NOMO-1 (cell line): ENCODE data around the gene CDON.
"Not testable (repeated sequence)": the region's sequence is repeated elsewhere in the genome, so short reads cannot be mapped to it uniquely, and the experiment has no call there.

ENCODE experiments used
- DNase-seq, 2 experiments: peaks; one replicate each; lab custom pipeline; 2025; ENCODE audit not compliant: unreplicated experiment in 2 of 2; lab: John Stamatoyannopoulos, UW

Gene CDON

GRCh38 chr11:126051117-126051516, 11.5 kb downstream of the CDON start:
- no peak for DNase-seq

DNA sequence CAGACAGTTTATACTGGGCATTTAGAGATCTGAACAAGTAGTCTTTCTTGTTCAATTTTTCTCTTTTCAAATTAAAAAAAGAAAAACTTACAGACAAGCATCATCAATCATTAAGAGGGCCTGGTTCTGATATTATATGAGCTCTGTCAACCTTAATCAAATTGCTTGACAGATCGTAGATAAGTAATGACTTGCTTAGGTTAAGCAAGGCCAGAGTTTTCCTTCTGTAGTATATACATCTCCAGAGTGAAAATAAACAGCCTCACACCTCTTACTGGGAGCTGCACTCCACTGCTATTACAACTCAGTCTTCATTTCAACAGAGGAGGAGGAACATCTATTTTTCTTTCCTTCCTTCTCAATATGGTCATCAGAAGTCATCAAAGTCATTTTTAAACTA, 13.5 kb downstream of the CDON start:
- DNase-seq: no peak

DNA sequence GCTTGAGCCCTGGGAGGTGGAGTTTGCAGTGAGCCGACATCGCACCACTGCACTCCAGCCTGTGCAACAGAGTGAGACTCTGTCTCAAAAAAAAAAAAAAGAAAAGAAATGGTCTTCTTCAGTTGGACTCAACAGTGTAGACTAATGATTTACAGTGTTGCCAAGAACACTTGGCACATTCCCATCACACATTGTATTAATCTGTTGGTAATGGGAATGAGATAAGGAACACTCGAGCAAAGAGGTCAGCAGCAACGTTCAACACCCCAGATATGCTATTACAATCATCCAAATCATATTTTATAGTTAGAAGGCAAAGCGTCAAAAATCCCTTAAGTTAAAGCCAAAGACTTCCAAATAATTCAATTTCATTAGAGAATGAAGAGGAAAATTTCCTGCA, 14.5 kb downstream of the CDON start:
- DNase-seq: no peak

DNA sequence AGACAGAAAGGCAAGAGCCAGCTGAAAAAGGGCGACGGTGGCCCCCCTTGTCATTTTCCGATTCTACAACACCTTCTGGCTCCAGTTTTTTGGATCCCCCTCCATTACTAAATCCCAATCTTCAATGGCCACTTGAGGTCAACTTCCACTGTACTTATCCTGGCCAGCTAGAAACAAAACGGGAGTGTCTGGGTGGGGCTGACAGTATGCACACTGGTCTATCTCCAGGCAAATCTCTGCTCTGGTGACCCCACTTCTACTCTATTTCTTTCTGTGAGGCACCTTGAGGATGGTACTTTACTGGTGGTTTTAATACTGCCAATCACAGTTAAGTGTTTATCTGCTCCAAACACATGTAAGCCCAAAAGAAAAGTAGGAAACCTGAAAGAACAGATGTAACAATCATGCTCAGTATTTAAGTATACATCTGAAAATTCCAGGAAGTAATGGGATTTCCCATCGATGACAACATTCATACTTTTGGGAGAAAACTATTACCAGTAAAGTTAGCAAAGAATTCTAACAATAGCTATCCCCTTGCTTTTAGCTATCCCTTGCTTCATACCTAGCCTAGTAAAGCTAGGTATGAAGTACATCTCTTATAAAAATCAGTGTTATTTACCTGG, 16.0 kb downstream of the CDON start:
- no peak for DNase-seq

DNA sequence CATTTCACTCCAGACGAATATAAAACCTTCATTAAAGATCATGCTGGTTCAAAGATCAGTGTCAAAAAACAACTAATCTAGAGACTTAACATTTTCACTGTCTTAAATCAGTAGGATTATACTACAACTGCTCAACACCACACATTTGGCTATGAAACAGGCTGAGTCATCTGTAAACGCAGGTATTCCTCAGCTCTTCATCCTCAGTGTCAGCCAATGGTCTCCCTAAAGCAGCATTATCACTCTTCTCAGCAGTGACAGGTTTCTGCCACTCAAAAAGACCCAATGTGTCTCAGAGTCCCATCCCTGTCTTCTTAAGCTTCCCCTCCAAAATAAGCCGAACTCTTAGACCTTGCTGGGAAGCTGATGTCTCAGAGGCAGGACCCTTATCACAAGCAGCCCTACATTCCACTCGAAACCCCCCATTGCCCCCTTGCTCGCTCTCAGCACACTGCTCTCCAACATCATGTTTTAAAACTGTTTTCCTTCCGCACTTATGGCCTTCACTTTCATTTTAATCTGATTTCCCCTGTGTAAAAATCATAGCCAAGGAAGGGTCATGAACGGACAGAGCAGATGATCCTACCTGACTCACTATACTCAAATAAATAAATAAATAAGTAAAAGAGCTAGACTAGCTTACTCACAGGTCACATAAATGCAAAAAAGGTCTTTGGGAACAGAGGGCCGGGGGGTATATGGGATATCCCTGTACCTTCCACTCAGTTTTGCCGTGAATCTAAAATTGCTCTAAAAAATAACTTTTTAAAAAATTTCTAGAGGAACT, 23.0 kb downstream of the CDON start:
- DNase-seq: no peak

DNA sequence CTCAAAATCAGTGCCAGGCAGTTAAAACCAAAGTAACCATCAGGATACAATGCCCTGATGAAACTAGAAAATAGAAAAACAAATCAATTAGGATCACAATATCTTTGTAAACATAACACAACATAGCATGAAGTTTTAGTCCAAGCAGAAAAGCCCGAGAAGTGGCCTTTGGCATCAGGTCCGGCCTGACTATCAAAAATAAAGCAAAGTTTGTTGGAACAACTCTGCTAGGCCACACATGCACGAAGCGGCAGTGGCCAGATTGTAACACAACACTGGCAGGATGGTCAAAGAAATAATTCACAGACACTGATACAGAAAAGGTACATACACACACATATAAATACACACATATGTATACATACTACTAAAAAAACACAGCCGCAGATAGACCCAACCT, 26.9 kb downstream of the CDON start:
- DNase-seq: no peak

- no peak for DNase-seq
Measured at GRCh38 chr11:126034933-126035425, 27.7 kb downstream of the CDON start.

GRCh38 chr11:126034039-126034932, 28.4 kb downstream of the CDON start:
- DNase-seq: no peak

GRCh38 chr11:126032375-126032774, 30.3 kb downstream of the CDON start:
- DNase-seq: no peak

DNA sequence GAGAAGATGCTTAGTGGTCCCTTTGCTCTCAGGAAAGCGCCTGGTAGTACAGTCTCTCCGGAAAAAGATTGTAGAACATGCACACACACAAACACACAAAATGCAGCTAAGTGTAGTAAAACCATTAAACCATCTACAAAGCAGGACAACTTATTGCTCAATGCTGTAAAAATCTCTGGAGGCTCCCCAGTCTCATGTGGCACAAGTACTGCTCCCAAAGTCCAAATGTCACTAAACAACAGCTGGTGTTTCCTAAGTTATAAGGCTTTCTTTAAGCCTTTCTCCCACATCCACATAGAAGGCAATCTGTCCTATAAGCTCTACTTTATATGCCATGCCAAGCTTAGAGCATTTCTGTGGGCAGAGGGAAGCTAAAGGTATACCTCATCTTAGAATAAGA, 32.9 kb downstream of the CDON start:
- DNase-seq: no peak

DNA sequence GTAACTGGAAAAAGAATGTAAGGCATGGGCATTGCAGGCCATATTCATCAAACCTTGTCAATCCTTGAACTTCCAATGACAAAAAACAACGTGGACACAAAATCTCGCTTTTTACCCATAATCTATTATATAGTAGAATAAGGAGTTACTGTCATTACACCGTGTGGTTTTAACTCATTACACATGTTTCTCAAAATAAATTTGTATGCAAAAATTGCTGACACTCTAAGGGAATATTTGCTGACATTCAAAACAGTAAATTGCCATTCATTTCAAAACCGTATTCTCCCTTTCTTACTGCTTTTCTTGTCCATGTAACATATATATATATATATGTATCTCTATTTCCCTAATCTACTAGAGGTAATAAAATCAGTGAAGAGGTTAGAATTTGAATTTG, 33.4 kb downstream of the CDON start:
- no peak for DNase-seq

DNA sequence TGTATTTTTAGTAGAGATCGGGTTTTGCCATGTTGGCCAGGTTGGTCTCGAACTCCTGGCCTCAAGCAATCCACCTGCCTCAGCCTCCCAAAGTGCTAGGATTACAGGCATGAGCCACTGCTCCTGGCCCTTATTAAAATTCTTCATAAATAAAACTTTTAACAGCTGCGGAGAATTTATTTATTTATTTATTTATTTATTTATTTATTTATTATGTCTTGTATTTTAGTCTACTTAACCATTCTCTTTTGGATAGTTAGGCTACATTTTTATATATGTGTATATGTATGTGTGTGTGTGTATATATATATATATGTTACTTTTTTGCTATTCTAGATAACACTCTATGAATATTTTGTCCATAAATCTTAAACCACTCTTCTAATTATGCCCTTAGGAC, 34.1 kb downstream of the CDON start:
- not testable (repeated sequence) for DNase-seq

GRCh38 chr11:126026579-126026978, 36.1 kb downstream of the CDON start:
- DNase-seq: no peak

DNA sequence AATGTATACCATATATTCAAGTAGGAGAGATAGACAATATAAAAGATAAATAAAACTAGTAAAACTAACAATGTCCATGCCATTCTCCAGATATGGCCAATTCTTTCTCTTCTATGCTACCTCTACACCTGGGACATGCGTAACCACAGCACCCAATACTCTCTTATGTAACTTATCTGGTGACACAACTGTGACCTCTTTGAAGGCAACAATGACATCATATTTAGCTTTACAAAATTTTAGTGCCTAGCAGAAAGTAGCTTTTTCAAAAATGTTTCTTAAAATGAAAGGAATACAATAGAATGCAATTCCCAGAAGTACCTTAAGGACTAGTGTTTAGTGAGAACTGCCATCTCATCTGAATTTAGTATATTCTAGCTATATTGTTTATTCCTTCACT, 36.8 kb downstream of the CDON start:
- no peak for DNase-seq

DNA sequence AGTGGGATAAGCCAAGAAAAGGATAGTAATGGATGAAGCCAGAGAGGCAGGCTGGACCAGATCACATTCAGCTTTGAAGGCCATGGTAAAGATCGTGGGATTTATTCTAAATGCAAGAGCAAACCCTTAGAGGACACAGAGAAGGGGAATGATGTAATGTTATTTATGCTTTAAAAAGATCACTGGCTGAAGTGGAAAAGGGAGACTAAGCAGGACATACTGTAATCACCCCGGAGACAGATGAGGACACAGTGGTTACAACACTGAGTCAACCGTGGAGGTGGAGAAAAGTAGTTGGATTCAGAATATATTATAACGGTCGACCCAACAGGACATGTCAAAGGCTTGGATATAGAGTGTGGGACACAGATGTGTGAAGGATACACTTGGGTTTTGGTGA, 38.5 kb downstream of the CDON start:
- DNase-seq: no peak

DNA sequence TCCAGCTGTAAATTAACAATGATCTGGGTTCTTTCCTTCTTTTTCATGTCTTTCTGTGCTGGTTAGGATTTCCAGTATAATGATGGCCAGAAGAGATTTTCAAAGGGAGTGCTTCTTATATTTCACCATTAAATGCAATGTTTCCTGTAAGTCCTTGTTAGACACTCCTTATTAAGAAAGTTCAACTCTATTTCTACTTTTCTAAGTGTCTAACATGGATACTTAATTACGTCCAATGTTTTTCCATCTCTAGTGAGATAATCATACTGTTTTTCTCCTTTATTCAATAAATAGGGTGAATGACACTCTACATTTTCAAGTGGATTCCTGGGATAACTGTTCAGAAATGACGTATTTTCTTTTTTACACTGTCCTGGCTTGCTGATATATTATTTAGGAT, 49.8 kb downstream of the CDON start:
- no peak for DNase-seq

GRCh38 chr11:126011754-126012153, 50.9 kb downstream of the CDON start:
- DNase-seq: no peak

DNA sequence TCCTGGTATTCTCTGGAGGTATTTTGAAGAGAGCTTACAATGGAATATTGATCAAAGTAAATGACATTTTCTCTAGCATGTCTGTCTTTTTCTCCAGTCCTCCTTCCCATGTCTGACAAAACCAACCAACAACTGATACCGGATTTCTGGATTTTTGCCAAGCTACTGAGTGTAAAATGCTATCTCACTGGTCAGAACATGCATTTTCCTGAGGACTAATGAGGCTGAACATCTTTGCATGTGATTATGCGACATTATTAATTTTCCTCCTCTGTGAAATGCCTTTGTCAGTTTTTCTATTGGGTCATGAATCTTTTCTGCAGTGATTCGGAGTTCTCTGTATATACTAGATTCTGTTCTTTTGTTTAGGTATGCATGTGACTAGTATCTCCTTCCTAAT, 51.4 kb downstream of the CDON start:
- DNase-seq: no peak

DNA sequence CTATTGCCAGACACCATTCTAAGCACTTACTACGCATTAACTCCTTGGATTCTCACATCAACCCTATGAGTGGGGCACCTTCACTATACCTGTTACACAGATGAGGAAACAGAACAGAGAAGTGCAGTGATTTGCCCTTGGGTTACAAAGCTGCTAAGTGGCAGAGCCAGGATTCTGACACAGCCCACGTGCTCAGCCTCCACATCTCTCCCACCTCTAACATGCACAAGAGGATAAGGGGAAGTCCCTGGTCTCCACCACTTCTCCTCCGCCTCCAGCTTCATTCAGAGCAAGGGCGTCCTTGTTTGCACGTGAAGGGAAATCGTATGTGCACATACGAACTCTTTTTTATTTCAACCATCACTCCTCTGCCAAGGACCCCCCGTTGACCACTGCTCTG, 53.7 kb downstream of the CDON start:
- DNase-seq: no peak

- no peak for DNase-seq
Measured at GRCh38 chr11:126007238-126007637, 55.4 kb downstream of the CDON start.

DNA sequence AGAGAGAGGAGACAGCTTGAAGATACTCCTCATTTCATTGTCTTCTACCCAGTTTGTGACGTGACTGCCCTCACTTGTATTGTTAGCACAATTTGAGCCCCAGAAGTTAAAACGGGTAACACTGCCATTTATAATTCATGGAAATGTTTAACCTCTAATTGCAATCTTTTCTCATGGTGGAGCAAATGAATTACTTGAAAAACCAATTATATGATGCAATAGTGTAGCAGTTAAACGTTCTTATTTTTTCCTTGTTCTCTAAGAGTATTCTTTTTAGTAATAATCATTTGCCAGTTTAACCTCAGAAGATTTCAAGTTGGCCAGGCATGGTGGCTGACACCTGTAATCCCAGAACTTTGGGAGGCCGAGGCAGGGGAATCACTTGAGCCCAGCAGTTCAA, 56.6 kb downstream of the CDON start:
- DNase-seq: peak; percentile 20 to 48
